HG02798 (cell line): ENCODE data around the gene SH3BP5L.

Experiments
- ATAC-seq: cut with Tn5 transposase; IDR thresholded peaks from one replicate; pipeline ENCODE4 v1.9.1; 2021; ENCODE audit warnings: mild to moderate bottlenecking; ENCODE audit not compliant: unreplicated experiment, poor library complexity

The SH3BP5L gene

GRCh38 chr1:248825909-248826760, at the start of gene SH3BP5L:
Gene SH3BP5L, minus strand, starts transcription at chr1:248825915. Its CDS starts 980 bp downstream, at chr1:248824935.
- ATAC-seq = peak; percentile 93

GRCh38 chr1:248873993-248874533, 48.3 kb upstream of the SH3BP5L start:
- ATAC-seq = peak; percentile 68

- peak; percentile 86 for ATAC-seq
These were observed 47.8 kb upstream of the SH3BP5L start for GRCh38 chr1:248873409-248873992.

- peak; percentile 33 for ATAC-seq
These were observed 47.2 kb upstream of the SH3BP5L start for GRCh38 chr1:248872752-248873408.

- ATAC-seq = no peak
These were observed 46.2 kb upstream of the SH3BP5L start for GRCh38 chr1:248871837-248872401.

GRCh38 chr1:248862998-248863881, 37.5 kb upstream of the SH3BP5L start:
- ATAC-seq = peak; percentile 68

- ATAC-seq = peak; percentile 1
These were observed 36.9 kb upstream of the SH3BP5L start for GRCh38 chr1:248862695-248862997.

GRCh38 chr1:248861616-248862015, 35.9 kb upstream of the SH3BP5L start:
- ATAC-seq = no peak

- no peak for ATAC-seq
These were observed 34.3 kb upstream of the SH3BP5L start for GRCh38 chr1:248860007-248860406.

GRCh38 chr1:248858891-248859889, 33.5 kb upstream of the SH3BP5L start, which contains the start of gene ZNF692:
Gene ZNF692, minus strand, starts transcription at chr1:248859085. Its CDS starts 776 bp downstream, at chr1:248858309.
- peak; percentile 80 for ATAC-seq

GRCh38 chr1:248858096-248858890, 32.6 kb upstream of the SH3BP5L start:
- ATAC-seq = peak; percentile 33

GRCh38 chr1:248857749-248858095, 32.0 kb upstream of the SH3BP5L start:
- ATAC-seq = no peak

GRCh38 chr1:248857201-248857600, 31.5 kb upstream of the SH3BP5L start:
- ATAC-seq = no peak

- no peak for ATAC-seq
These were observed 30.5 kb upstream of the SH3BP5L start for GRCh38 chr1:248856176-248856575.

GRCh38 chr1:248855580-248855979, 29.9 kb upstream of the SH3BP5L start:
- no peak for ATAC-seq

GRCh38 chr1:248853663-248854375, 28.1 kb upstream of the SH3BP5L start:
- ATAC-seq = no peak
